Mucosa of descending colon (tissue), 3 donors: Measurements from ENCODE around the gene DDN. TPM values are rescaled to one million over a fixed set of nuclear protein-coding genes. Genes with fewer than 3 reads are reported as not detected.

Experiments
- ATAC-seq: fragments of 200-7000 bp; cut with Tn5 transposase; one replicate; pipeline ENCODE4 v1.9.1; 2020; ENCODE audit warnings: mild to moderate bottlenecking, moderate library complexity
- DNase-seq, 3 donors: peaks; one replicate each; pipeline ENCODE4 v3.0.0-alpha.2; 2020
- H3K36me3 ChIP-seq: fragments of 200-600 bp; one replicate; pipeline ENCODE4 v1.8.0; 2021; ENCODE audit warnings: low read depth, mild to moderate bottlenecking
- H3K4me1 ChIP-seq: fragments of 200-600 bp; one replicate; pipeline ENCODE4 v1.8.0; 2021; ENCODE audit warnings: low read depth, mild to moderate bottlenecking
- H3K4me3 ChIP-seq: fragments of 200-600 bp; one replicate; pipeline ENCODE4 v1.8.0; 2021; ENCODE audit warnings: mild to moderate bottlenecking
- H3K9me3 ChIP-seq: fragments of 200-600 bp; one replicate; pipeline ENCODE4 v1.8.0; 2021; ENCODE audit warnings: mild to moderate bottlenecking
- CTCF ChIP-seq: fragments of 200-600 bp; IDR thresholded peaks from one replicate; pipeline ENCODE4 v1.8.0; 2022; ENCODE audit warnings: antibody characterized with exemption, mild to moderate bottlenecking
- intact Hi-C, 2 donors: fragments of 100-400 bp; cut with DNase I in 1 of 2; cut with micrococcal nuclease in 1 of 2; formaldehyde crosslinking; loops; one replicate each; pipeline versions ENCODE4 v1.11.0 to v1.11.1; 2022; cut with DNase I, micrococcal nuclease
- total RNA-seq, 3 donors: library from RNA; stranded (reverse); fragmentation: NEBNext Ultra II Directional in 2 of 3; extraction: Animal tissue kit (Norgen Biotek cat#: 25700) in 2 of 3; gene quantifications; one replicate each; pipeline versions ENCODE4 v1.2.1 to v1.2.4, GENCODE V29; 2021 to 2023
- donor health status: DM: no; HTN: no; CAD: no; lungs with moderate emphysema.
- donor health status: DM: no; HTN: no; CAD: no.
- donor health status: DM: no; HTN: yes; CAD: no.

Gene DDN
- total RNA-seq, 3 donors from 2014 or later: 0.12 TPM; not detected in 2

- peak in 1 of 3 donors; percentile 53 for DNase-seq
Observed at GRCh38 chr12:48978291-48978740, 20.9 kb downstream of the DDN start, which contains the start of gene WNT1. TSS of gene WNT1 (plus strand) at chr12:48978322. CDS start at chr12:48978651, 329 bp downstream.

GRCh38 chr12:48977290-48978281 is 21.6 kb downstream of the DDN start:
- H3K9me3 ChIP-seq: no peaks in the 10 kb centered on the region
- intact Hi-C loops: no loop called here
- peak; percentile 78 to 81 (median 80) for DNase-seq
- H3K36me3 ChIP-seq: no peaks in the 10 kb centered on the region
- peak; percentile 62 for TF ChIP-seq CTCF
- H3K4me1 ChIP-seq: peaks cover 43% of the 10 kb centered on the region
- H3K4me3 ChIP-seq: no peak overlapping the region
- peak; percentile 67 for ATAC-seq

More at GRCh38 chr12:48978291-48978740, 20.9 kb downstream of the DDN start, which contains the start of gene WNT1:
- Histone ChIP-seq H3K4me1 (peaks cover 43% of the 10 kb centered on the region), H3K36me3 (no peaks in the 10 kb centered on the region), H3K9me3 (no peaks in the 10 kb centered on the region), H3K4me3 (no peak within 1 kb of the TSS)
- no peak for TF ChIP-seq CTCF
- intact Hi-C loops: no loop called here
- ATAC-seq: peak; percentile 9

- TF ChIP-seq CTCF: peak; percentile 71
- intact Hi-C loops: no loop called here
- Histone ChIP-seq H3K36me3 (no peaks in the 10 kb centered on the region), H3K4me1 (peaks cover 46% of the 10 kb centered on the region), H3K9me3 (no peaks in the 10 kb centered on the region), H3K4me3 (no peak overlapping the region)
- ATAC-seq (peak; percentile 42), DNase-seq (peak; percentile 60 to 71 (median 66))
Observed at GRCh38 chr12:48973941-48974673, 25.1 kb downstream of the DDN start.

GRCh38 chr12:48973531-48973930 is 25.6 kb downstream of the DDN start:
- DNase-seq (peak in 1 of 3 donors; percentile 67), ATAC-seq (no peak)
- Histone ChIP-seq H3K36me3 (no peaks in the 10 kb centered on the region), H3K4me1 (peaks cover 40% of the 10 kb centered on the region), H3K9me3 (no peaks in the 10 kb centered on the region), H3K4me3 (no peak overlapping the region)
- intact Hi-C loops: no loop called here
- TF ChIP-seq CTCF: no peak

GRCh38 chr12:48972952-48973483 is 26.2 kb downstream of the DDN start:
- ATAC-seq: no peak
- intact Hi-C loops: no loop called here

More at GRCh38 chr12:48972952-48973483, 26.2 kb downstream of the DDN start:
- Histone ChIP-seq H3K4me3 (no peak overlapping the region), H3K9me3 (no peaks in the 10 kb centered on the region), H3K4me1 (peaks cover 35% of the 10 kb centered on the region), H3K36me3 (no peaks in the 10 kb centered on the region)
- DNase-seq: no peak
- TF ChIP-seq CTCF: no peak
